CD14-positive monocyte (primary cell): ENCODE measurements around the gene CCDC107. TPM values are rescaled to one million over a fixed set of nuclear protein-coding genes. Genes with fewer than 3 reads are reported as not detected.

ENCODE experiments used
- DNase-seq, 3 donors: peaks; one replicate each; pipeline ENCODE4 v3.0.0-alpha.2; 2011 to 2022
- H2AFZ ChIP-seq: 2 replicates; pipeline ENCODE4 v1.6.0; 2012; ENCODE audit warnings: mild to moderate bottlenecking, low read depth, low read length, inconsistent platforms; ENCODE audit not compliant: insufficient read depth, poor library complexity, severe bottlenecking
- H3K27ac ChIP-seq, 2 donors: 1 replicate in 1 of 2; 2 replicates in 1 of 2; pipeline ENCODE4 v1.5.1; 2012 to 2013; ENCODE audit warnings: low read length in 2 of 2, control low read depth in 1 of 2, inconsistent platforms in 1 of 2, low read depth in 1 of 2, mild to moderate bottlenecking in 1 of 2
- H3K27me3 ChIP-seq, 2 donors: one replicate each; pipeline versions ENCODE4 v1.6.0 to v1.6.1; 2011 to 2013; ENCODE audit warnings: low read length in 2 of 2; ENCODE audit not compliant: control insufficient read depth in 2 of 2, insufficient read depth in 2 of 2
- H3K36me3 ChIP-seq, 2 donors: replicated peaks in 1 of 2; 1 replicate in 1 of 2; 2 replicates in 1 of 2; pipeline versions ENCODE4 v1.5.1 to v1.6.1; 2012 to 2013; ENCODE audit warnings: low read length in 2 of 2, control low read depth in 1 of 2, inconsistent platforms in 1 of 2, mild to moderate bottlenecking in 1 of 2; ENCODE audit not compliant: insufficient read depth in 2 of 2, control insufficient read depth in 1 of 2
- H3K4me1 ChIP-seq, 2 donors: 1 replicate in 1 of 2; 2 replicates in 1 of 2; pipeline versions ENCODE4 v1.5.1 to v1.6.1; 2012 to 2013; ENCODE audit warnings: low read length in 2 of 2, control low read depth in 1 of 2, inconsistent platforms in 1 of 2, mild to moderate bottlenecking in 1 of 2, moderate library complexity in 1 of 2; ENCODE audit not compliant: insufficient read depth in 2 of 2, control insufficient read depth in 1 of 2
- H3K4me2 ChIP-seq: replicated peaks from 2 replicates; pipeline ENCODE3; 2012; ENCODE audit warnings: low read length, moderate library complexity, mild to moderate bottlenecking; ENCODE audit not compliant: poor library complexity, severe bottlenecking; ENCODE audit errors: extremely low read depth
- H3K4me3 ChIP-seq, 3 experiments: fragments of 200-600 bp in 1 of 3; sonication (generic) in 1 of 3; replicated peaks in 1 of 3; 1 replicate in 2 of 3; 2 replicates in 1 of 3; pipeline ENCODE4 v1.5.1; 2011 to 2013; ENCODE audit warnings: low read length in 3 of 3, mild to moderate bottlenecking in 3 of 3, control low read depth in 2 of 3, low read depth in 2 of 3, inconsistent platforms in 1 of 3, moderate library complexity in 1 of 3
- H3K79me2 ChIP-seq: 2 replicates; pipeline ENCODE4 v1.6.0; 2012; ENCODE audit warnings: mild to moderate bottlenecking, control low read depth, inconsistent platforms, low read length, moderate library complexity; ENCODE audit not compliant: insufficient read depth
- H3K9ac ChIP-seq: 2 replicates; pipeline ENCODE4 v1.6.0; 2017; ENCODE audit warnings: low read length, mild to moderate bottlenecking; ENCODE audit not compliant: insufficient read depth, poor library complexity, severe bottlenecking
- H3K9me3 ChIP-seq, 2 donors: replicated peaks in 1 of 2; 1 replicate in 1 of 2; 2 replicates in 1 of 2; pipeline versions ENCODE4 v1.5.1 to v1.6.1; 2012 to 2013; ENCODE audit warnings: low read length in 2 of 2, control low read depth in 1 of 2; ENCODE audit not compliant: control insufficient read depth in 1 of 2, insufficient read depth in 1 of 2
- H4K20me1 ChIP-seq: 2 replicates; pipeline ENCODE4 v1.6.0; 2012; ENCODE audit warnings: mild to moderate bottlenecking, low read length, control low read depth, moderate library complexity; ENCODE audit not compliant: insufficient read depth
- H3K27ac Mint-ChIP-seq, 7 donors: one replicate each; pipeline ENCODE4 v1.8.0; 2020; ENCODE audit warnings: mild to moderate bottlenecking in 7 of 7, mixed read lengths in 7 of 7, moderate library complexity in 6 of 7, inconsistent platforms in 2 of 7
- H3K27me3 Mint-ChIP-seq, 3 donors: one replicate each; pipeline ENCODE4 v1.8.0; 2021 to 2022; ENCODE audit warnings: low read depth in 3 of 3, mild to moderate bottlenecking in 3 of 3, mixed read lengths in 3 of 3, moderate library complexity in 3 of 3, inconsistent platforms in 1 of 3
- H3K36me3 Mint-ChIP-seq, 2 donors: one replicate each; pipeline ENCODE4 v1.8.0; 2020; ENCODE audit warnings: mixed read lengths in 2 of 2, inconsistent platforms in 1 of 2, mild to moderate bottlenecking in 1 of 2
- H3K4me1 Mint-ChIP-seq: one replicate; pipeline ENCODE4 v1.8.0; 2020; ENCODE audit warnings: mild to moderate bottlenecking, mixed read lengths
- H3K4me3 Mint-ChIP-seq, 2 donors: one replicate each; pipeline ENCODE4 v1.8.0; 2020; ENCODE audit warnings: mild to moderate bottlenecking in 2 of 2, mixed read lengths in 2 of 2, moderate library complexity in 1 of 2
- H3K9me3 Mint-ChIP-seq, 7 donors: one replicate each; pipeline ENCODE4 v1.8.0; 2020 to 2022; ENCODE audit warnings: mixed read lengths in 7 of 7, mild to moderate bottlenecking in 6 of 7, moderate library complexity in 6 of 7, inconsistent platforms in 2 of 7
- WGBS: methylation state at CpG from one replicate; pipeline ENCODE4 v1.1.5; 2013; ENCODE audit warnings: missing lambda C conversion rate; ENCODE audit not compliant: insufficient coverage; 5-methylcytosine and 5-hydroxymethylcytosine counted together
- intact Hi-C, 2 donors: fragments of 100-400 bp; cut with micrococcal nuclease; formaldehyde crosslinking; loops; one replicate each; pipeline versions ENCODE4 v1.15.0 to v1.15.1; 2023
- polyA plus RNA-seq, 3 donors: library from polyadenylated mRNA; depleted of rRNA in 1 of 3; unstranded in 2 of 3; stranded (reverse) in 1 of 3; fragments of 300-500 nt in 2 of 3; fragments of >200 nt in 1 of 3; fragmentation: Illumina TruSeq in 2 of 3; gene quantifications; 1 replicate in 2 of 3; 2 replicates in 1 of 3; pipeline ENCODE4 v1.2.3, GENCODE V29; 2012 to 2021
- TF ChIP-seq, protein P1 (sequence below): fragments of 200-600 bp; IDR thresholded peaks from one replicate; pipeline ENCODE4 v1.8.0; 2022; ENCODE audit warnings: antibody characterized with exemption, mild to moderate bottlenecking

Gene CCDC107
- polyA plus RNA-seq, 3 donors = 17.2 to 32.6 (median 23.2) TPM

DNA sequence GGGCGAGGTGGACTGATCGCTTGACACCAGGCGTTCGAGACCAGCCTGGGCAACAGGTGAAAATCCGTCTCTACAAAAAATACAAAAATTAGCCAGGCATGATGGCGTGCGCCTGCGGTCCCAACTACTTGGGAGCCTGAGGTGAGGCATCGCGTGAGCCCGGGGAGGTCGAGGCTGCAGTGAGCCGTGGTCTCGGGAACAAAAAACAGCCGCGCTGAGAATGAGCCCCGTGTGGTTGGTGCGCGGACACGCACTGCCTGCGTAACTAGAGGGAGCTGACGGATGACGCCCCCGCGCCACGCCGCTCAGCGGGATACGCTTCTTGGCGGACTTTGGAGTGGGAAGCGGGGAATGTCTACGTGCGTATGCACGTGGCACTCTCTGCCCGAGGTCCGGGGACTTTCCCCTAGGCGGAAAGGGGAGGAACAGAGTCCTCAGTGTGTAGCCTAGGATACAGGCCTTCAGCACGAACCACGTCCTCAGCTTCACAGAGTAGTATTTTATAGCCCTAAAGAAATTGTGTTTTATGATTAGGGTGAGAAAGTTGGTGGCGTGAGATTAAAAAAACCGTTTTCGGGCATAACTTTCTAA is 451 bp upstream of the CCDC107 start, which contains the start of gene RMRP:
TSS of gene RMRP (minus strand) at position 474 of the 591 bp plus-strand sequence.
- Histone ChIP-seq H3K4me3 (peak within 1 kb of the TSS; percentile 83 to 94 (median 88)), H3K9me3 (no peaks in the 10 kb centered on the region), H3K27me3 (no peaks in the 10 kb centered on the region), H3K4me2 (peak within 1 kb of the TSS; percentile 92), H3K36me3 (peaks cover 10 to 14% of the 10 kb centered on the region in 2 donors), H3K27ac (peak within 1 kb of the TSS; percentile 85 to 98), H3K4me1 (peaks cover 29 to 43% of the 10 kb centered on the region in 2 donors), H2AFZ (peak within 1 kb of the TSS; percentile 90), H3K9ac (peak within 1 kb of the TSS; percentile 88), H3K79me2 (peaks cover 14% of the 10 kb centered on the region), H4K20me1 (no peaks in the 10 kb centered on the region)
- Mint-ChIP-seq H3K4me3 (peak within 1 kb of the TSS; percentile 87 to 90), H3K27ac (peak within 1 kb of the TSS; percentile 95 to 100 (median 98)), H3K9me3 (no peaks in the 10 kb centered on the region), H3K27me3 (peaks cover 0 to 8% (median 5%) of the 10 kb centered on the region in 3 donors), H3K4me1 (peaks cover 43% of the 10 kb centered on the region), H3K36me3 (peaks cover 19 to 22% of the 10 kb centered on the region in 2 donors)
- WGBS = under 1% methylated on average over 30 of the region's 42 CpGs
- intact Hi-C loops = loop anchor here (1.0 to 5.0 kb wide), 6 partner anchors 11 to 545 kb away; partner anchors contain the start of genes CREB3 (in 1 of the 2), TESK1 (in 1 of the 2) and TLN1 (in 1 of the 2)
- TF ChIP-seq, protein P1, sequence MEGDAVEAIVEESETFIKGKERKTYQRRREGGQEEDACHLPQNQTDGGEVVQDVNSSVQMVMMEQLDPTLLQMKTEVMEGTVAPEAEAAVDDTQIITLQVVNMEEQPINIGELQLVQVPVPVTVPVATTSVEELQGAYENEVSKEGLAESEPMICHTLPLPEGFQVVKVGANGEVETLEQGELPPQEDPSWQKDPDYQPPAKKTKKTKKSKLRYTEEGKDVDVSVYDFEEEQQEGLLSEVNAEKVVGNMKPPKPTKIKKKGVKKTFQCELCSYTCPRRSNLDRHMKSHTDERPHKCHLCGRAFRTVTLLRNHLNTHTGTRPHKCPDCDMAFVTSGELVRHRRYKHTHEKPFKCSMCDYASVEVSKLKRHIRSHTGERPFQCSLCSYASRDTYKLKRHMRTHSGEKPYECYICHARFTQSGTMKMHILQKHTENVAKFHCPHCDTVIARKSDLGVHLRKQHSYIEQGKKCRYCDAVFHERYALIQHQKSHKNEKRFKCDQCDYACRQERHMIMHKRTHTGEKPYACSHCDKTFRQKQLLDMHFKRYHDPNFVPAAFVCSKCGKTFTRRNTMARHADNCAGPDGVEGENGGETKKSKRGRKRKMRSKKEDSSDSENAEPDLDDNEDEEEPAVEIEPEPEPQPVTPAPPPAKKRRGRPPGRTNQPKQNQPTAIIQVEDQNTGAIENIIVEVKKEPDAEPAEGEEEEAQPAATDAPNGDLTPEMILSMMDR = no peak
- peak; percentile 94 to 99 (median 95) for DNase-seq

DNA sequence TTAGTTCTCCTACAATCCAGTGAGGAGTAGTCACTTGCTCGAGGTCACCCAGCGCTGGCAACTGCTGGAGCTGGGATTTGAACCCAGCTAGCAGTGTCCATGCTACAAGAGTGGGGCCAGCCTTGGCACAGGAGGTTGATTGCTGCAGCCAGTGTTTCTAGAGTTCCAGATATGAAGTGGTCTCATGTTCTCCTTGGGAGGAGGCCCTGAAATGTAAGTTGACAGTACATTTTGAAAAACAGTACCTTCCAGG is 802 bp downstream of the CCDC107 start:
- Mint-ChIP-seq H3K4me1 (peaks cover 52% of the 10 kb centered on the region), H3K36me3 (peaks cover 19 to 27% of the 10 kb centered on the region in 2 donors), H3K4me3 (peak overlapping the region; percentile 87 to 89), H3K27me3 (peaks cover 0 to 8% (median 5%) of the 10 kb centered on the region in 3 donors), H3K9me3 (no peaks in the 10 kb centered on the region), H3K27ac (peak overlapping the region in 6 of 7 donors; percentile 18 to 95 (median 76))
- Histone ChIP-seq H3K27ac (peak overlapping the region; percentile 85 to 98), H3K36me3 (peaks cover 10 to 14% of the 10 kb centered on the region in 2 donors), H3K4me3 (peak overlapping the region; percentile 83 to 94 (median 88)), H2AFZ (peak overlapping the region; percentile 90), H3K4me2 (peak overlapping the region; percentile 92), H3K4me1 (peaks cover 32 to 48% of the 10 kb centered on the region in 2 donors), H3K9ac (peak overlapping the region; percentile 88), H3K79me2 (peaks cover 27% of the 10 kb centered on the region), H3K27me3 (no peaks in the 10 kb centered on the region), H4K20me1 (no peaks in the 10 kb centered on the region), H3K9me3 (no peaks in the 10 kb centered on the region)
- intact Hi-C loops = loop anchor here (5.0 kb wide), 5 partner anchors 38 to 547 kb away; partner anchors contain the start of genes CREB3 (in 1 of the 2), TESK1 (in 1 of the 2) and TLN1 (in 1 of the 2)
- TF ChIP-seq, protein P1 = no peak
- peak in 1 of 3 donors; percentile 30 for DNase-seq
- 0% methylated on average over 2 of the region's 2 CpGs for WGBS
